Activated CD4-positive, CD25-positive, alpha-beta regulatory T cell treated with anti-CD3 and anti-CD28 coated beads, Interleukin-2, amount 50 U/mL, for 72 hours (primary cell): ENCODE measurements around the gene OR4D9.
A peak's percentile ranks its signal among the peaks of the same experiment; 100 is the strongest.
"Not testable (repeated sequence)": the region's sequence is repeated elsewhere in the genome, so short reads cannot be mapped to it uniquely, and the experiment has no call there.

Experiments
- DNase-seq: peaks from one replicate; pipeline ENCODE4 v3.0.0; 2021

OR4D9 gene

GRCh38 chr11:59510941-59511589, at the start of gene OR4D9:
Gene OR4D9 (plus strand): TSS chr11:59511539. CDS start chr11:59514913, 3,374 bp downstream.
- DNase-seq = no peak

DNA sequence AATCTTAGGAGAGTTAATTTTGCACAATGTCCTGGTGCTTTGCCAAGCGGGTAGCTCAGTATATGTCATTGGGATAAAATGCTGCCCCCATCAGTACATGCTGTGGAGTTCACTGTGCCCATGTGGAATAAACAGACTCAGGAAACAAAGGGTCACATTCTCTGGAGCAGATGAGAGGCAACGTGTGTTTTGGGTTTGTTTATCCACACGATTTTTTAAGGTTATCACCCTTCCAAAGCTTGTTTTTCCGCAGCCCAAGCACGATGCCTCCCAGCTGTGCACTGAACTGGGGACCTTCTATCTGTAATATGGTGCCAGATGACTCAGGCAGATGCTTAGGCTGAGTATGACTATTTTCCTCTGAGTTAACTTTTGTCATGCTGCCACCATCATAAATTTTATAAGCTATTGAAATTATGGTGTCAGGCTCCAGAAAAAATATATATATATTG, 48.1 kb upstream of the OR4D9 start:
- no peak for DNase-seq

DNA sequence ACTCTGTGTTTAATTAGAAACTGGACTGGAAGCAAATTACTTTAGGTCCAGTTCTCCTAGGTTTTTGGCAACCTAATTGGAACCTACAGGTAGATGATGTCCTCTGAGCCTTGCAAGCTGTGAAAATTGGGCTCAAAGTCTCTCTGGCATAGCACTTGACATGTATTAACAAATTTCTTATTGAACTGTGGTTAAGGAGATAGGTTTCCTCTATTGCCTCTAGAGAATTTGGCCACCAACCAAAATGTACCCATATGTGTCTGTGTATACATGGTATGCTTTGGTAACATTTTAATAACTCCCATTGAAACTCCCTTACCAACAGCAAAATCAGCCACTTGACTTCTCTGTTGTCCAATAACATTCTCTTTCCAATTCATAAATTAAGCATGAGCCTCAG, 38.3 kb upstream of the OR4D9 start, which contains the start of gene OR4D10:
Gene OR4D10, plus strand, starts transcription at position 301 of the 400 bp plus-strand sequence. CDS start 4,115 bp downstream, outside the sequence.
- DNase-seq = no peak

GRCh38 chr11:59475176-59475575, 36.2 kb upstream of the OR4D9 start:
- DNase-seq = no peak

- DNase-seq = no peak
Observed at GRCh38 chr11:59479906-59480305, 31.4 kb upstream of the OR4D9 start.

- no peak for DNase-seq
Observed at GRCh38 chr11:59480359-59480758, 31.0 kb upstream of the OR4D9 start.

DNA sequence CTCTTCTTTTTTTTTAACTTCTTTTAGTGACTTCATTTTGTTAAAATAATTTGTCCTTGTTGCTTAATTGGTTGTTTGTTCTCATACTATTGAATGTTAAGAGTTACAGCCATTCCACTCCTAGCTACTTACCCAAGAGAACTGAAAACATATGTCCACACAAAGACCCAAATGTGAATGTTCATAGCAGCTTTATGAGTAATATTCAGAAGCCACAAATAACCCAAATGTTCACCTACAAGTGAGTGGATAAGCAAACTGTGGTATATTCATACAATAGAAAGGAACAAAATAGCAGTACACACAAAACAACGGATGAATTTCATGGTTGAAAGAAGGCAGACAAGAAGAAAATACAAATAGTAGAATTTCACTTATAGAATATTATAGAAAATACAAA, 9.4 kb upstream of the OR4D9 start:
- DNase-seq = no peak

- no peak for DNase-seq
Observed at GRCh38 chr11:59503276-59503675, 8.1 kb upstream of the OR4D9 start, which contains the start of gene OR4D11. Gene OR4D11 (plus strand): TSS chr11:59503576. CDS start chr11:59503576, 0 bp downstream.

DNA sequence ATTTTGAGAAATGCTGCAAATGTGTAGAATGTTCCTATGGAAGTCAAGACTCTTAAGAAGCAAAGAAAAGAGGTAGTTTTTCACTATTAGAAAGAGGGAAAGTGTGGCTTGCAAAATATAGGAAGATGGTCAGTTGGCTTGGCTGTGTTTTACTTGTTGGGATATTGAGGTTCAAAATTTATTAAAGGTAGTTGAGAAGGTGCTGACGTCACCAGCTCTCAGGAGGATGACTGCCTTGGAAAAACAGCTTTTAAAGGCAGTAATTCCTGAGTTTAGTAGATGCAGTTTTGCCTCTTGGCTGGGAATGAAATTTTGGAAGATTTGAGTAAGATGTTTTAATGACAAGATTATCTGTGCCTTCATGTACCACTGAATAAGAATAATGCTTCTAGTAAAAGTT, 336 bp downstream of the OR4D9 start:
- no peak for DNase-seq

GRCh38 chr11:59520139-59520538, 8.8 kb downstream of the OR4D9 start:
- not testable (repeated sequence) for DNase-seq

- DNase-seq = no peak
Observed at GRCh38 chr11:59520741-59521140, 9.4 kb downstream of the OR4D9 start.

GRCh38 chr11:59523541-59523940, 12.2 kb downstream of the OR4D9 start:
- no peak for DNase-seq

DNA sequence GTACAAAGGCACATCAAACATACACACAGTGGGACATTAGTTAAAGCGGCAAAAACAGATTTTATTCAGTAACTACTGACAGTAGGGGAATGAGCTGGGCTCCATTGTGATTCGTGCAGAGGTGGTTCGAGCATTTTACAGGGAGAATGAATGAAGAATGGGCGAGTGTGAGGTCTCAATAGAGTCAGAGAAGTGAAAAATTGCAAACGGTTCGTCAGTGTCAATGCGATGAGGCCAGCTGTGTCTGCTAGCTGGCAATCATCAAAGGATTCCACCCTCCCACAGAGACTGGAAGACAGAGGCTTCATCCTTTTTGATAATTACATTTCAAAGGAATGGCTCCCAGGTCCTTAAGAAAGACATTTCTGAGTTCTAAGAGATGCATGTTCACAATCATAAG, 17.4 kb downstream of the OR4D9 start:
- DNase-seq = no peak

DNA sequence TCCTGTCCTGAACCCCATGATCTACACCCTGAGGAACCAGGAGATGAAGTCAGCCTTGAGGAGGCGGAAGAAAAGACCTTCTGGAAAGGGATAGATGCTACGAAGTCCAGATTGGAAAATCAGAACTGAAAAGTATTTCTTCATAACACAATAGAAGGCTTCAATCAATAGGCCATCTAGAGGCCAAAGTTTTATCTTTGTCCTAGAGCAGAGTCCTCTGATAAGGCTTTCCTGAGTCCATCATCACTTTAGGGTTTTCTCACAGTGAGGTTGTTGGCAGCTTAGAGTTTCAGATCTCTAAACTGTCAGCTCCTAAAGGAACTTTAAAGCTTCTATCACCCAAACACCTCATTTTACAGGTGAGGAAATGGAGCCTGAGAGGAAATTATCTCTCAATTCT, 21.3 kb downstream of the OR4D9 start:
- no peak for DNase-seq

DNA sequence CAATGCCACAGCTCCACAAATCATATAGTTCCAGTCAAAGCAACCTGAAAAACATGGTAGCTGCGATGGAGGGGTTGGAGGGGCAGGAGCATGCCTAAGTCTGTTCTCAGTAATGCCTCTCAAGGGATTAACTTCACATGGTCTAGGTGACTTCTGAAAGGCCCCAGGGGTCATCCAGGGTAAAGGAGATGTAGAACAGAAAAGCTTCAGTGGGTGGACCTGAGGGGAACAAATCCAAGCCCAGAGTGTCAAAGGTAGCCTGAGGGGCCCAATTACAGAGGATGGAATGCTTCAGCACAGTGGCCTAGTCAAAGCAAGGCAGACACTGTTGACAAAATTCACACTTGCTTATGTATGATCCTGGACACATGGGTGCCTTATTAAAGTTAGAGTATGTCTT, 23.3 kb downstream of the OR4D9 start:
- DNase-seq = no peak

- no peak for DNase-seq
Observed at GRCh38 chr11:59542142-59542810, 30.9 kb downstream of the OR4D9 start.

DNA sequence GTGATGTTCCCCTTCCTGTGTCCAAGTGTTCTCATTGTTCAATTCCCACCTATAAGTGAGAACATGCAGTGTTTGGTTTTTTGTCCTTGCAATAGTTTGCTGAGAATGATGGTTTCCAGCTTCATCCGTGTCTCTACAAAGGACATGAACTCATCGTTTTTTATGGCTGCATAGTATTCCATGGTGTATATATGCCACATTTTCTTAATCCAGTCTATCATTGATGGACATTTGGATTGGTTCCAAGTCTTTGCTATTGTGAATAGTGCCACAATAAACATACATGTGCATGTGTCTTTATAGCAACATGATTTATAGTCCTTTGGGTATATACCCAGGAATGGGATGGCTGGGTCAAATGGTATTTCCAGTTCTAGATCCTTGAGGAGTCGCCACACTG, 32.4 kb downstream of the OR4D9 start:
- DNase-seq = not testable (repeated sequence)

DNA sequence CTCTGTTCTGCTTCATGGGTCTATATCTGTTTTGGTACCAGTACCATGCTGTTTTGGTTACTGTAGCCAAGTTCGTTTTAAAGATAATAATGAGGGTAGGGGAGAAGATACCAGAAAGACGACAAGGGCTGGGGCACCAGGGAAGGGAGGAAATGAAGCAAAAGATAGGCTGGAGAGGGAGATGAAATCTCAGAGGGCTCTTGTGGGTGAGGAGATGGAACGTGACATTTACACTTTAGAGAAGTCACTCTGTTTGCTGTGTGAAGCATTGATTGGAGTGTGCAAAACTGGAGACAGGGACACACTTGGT, 33.5 kb downstream of the OR4D9 start:
- no peak for DNase-seq

DNA sequence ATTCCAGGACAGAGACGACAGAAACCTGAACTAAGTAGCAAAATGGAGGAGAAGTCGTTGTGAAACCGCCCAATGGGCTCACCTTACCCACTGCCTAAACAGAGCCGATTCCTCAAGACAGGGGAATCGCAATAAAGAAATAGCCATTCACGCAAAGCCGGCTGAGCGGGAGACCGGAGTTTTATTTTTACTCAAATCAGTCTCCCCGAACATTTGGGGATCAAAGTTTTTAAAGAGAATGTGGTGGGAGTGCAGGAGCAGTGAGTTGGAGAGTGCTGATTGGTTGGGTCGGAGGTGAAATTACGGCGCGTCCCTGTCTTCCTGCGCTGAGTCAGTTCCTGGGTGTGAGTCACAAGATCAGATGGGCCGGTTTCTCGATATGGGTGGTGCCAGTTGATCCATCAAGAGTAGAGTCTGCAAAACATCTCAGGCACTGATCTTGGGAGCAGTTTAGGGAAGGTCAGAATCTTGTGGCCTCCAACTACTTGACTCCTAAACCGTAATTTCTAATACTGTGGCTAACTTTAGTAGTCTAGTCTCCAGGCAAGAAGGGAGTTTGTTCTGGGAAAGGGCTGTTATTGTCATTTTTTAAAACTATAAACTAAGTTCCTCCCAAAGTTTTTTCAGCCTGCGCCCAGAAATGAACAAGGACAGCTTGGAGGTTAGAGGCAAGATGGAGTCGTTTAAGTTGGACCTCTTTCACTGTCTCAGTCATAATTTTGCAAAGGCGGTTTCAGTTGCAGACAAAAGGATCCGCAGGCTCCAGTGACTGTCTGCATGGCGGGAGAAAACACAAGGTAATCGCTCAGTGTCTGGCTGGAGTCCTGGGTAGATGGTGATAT, 34.1 kb downstream of the OR4D9 start:
- DNase-seq = no peak

GRCh38 chr11:59547605-59548308, 36.4 kb downstream of the OR4D9 start:
- DNase-seq = not testable (repeated sequence)

GRCh38 chr11:59548309-59548656, 36.9 kb downstream of the OR4D9 start:
- DNase-seq = no peak

GRCh38 chr11:59550368-59550841, 39.1 kb downstream of the OR4D9 start:
- peak; percentile 85 for DNase-seq
